Esophagus squamous epithelium (tissue), 4 donors: ENCODE results near the gene MS4A10.

Experiments used
- POLR2A ChIP-seq, 4 donors: fragments of 450-650 bp; IDR thresholded peaks; one replicate each; pipeline ENCODE4 v1.6.1; 2017; ENCODE audit warnings: antibody characterized with exemption in 4 of 4, mild to moderate bottlenecking in 4 of 4, moderate library complexity in 3 of 4
- TF ChIP-seq, protein P1 (sequence below), 6 experiments: fragments of 450-650 bp in 4 of 6; fragments of 200-600 bp in 2 of 6; sonication (generic) in 2 of 6; IDR thresholded peaks; one replicate each; pipeline ENCODE4 v1.5.1; 2016 to 2019; ENCODE audit warnings: antibody characterized with exemption in 6 of 6, mild to moderate bottlenecking in 4 of 6, moderate library complexity in 4 of 6

DNA sequence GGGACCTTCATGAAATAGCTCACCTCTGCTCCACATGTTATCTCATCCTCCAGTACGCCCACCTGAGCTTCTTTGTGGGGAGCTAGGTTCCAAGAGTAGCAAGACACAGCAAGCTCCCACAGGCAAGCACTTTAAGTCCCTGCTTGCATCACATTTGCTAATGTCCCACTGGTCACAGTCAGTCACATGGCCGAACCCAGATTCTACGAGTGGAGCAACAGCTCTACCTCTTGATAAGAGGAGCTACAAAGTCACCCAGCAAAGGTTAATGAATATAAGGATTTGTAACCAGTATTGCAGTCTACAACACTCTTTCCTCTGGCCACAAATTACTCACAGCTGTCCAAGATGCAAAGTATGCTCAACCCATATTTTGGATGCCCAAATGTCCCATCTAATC lies 43.7 kb upstream of the MS4A10 start:
- TF ChIP-seq, protein P1, sequence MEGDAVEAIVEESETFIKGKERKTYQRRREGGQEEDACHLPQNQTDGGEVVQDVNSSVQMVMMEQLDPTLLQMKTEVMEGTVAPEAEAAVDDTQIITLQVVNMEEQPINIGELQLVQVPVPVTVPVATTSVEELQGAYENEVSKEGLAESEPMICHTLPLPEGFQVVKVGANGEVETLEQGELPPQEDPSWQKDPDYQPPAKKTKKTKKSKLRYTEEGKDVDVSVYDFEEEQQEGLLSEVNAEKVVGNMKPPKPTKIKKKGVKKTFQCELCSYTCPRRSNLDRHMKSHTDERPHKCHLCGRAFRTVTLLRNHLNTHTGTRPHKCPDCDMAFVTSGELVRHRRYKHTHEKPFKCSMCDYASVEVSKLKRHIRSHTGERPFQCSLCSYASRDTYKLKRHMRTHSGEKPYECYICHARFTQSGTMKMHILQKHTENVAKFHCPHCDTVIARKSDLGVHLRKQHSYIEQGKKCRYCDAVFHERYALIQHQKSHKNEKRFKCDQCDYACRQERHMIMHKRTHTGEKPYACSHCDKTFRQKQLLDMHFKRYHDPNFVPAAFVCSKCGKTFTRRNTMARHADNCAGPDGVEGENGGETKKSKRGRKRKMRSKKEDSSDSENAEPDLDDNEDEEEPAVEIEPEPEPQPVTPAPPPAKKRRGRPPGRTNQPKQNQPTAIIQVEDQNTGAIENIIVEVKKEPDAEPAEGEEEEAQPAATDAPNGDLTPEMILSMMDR (IDR thresholded peaks at IDR 0.05) = no peak
- no peak for TF ChIP-seq POLR2A (IDR thresholded peaks at IDR 0.05)
